ENCODE data around the gene OPCML. TPM values are rescaled to one million over a fixed set of nuclear protein-coding genes. Genes with fewer than 3 reads are reported as not detected.

OPCML gene
- polyA plus RNA-seq, 3 donors, result not detected

- peaks cover 0 to 4% (median 0%) of the 10 kb centered on the region in 3 donors for H3K27me3 Mint-ChIP-seq (ENCODE audit: low read depth in 3 of 3)
- no peak overlapping the region for H3K27ac Mint-ChIP-seq
- no peaks in the 10 kb centered on the region for H3K36me3 ChIP-seq (replicated peaks in 1 of 2; ENCODE audit: control insufficient read depth in 1 of 2, insufficient read depth in 2 of 2, low read length in 2 of 2)
- no peak overlapping the region for H3K4me3 ChIP-seq (replicated peaks in 1 of 3; ENCODE audit: low read depth in 2 of 3, low read length in 3 of 3)
- no peaks in the 10 kb centered on the region for H3K4me1 ChIP-seq (ENCODE audit: control insufficient read depth in 1 of 2, insufficient read depth in 2 of 2, low read length in 2 of 2)
- WGBS (ENCODE audit: insufficient coverage), result 74% methylated on average over 32 of the region's 38 CpGs
- no peak overlapping the region for H3K9ac ChIP-seq (ENCODE audit: insufficient read depth, low read length, poor library complexity, severe bottlenecking)
- H3K27me3 ChIP-seq (ENCODE audit: control insufficient read depth in 2 of 2, insufficient read depth in 2 of 2, low read length in 2 of 2), result no peaks in the 10 kb centered on the region
- no peak overlapping the region for H3K4me3 Mint-ChIP-seq
- peaks cover 5 to 21% of the 10 kb centered on the region in 2 donors for H3K9me3 ChIP-seq (replicated peaks in 1 of 2; ENCODE audit: control insufficient read depth in 1 of 2, insufficient read depth in 1 of 2, low read length in 2 of 2)
- H3K79me2 ChIP-seq (ENCODE audit: insufficient read depth, low read length), result no peaks in the 10 kb centered on the region
- no peaks in the 10 kb centered on the region for H3K36me3 Mint-ChIP-seq
- TF ChIP-seq CTCF (IDR thresholded peaks at IDR 0.05), result no peak
- DNase-seq, result no peak
- peaks cover 1 to 21% (median 9%) of the 10 kb centered on the region in 7 donors for H3K9me3 Mint-ChIP-seq
- H3K4me1 Mint-ChIP-seq, result no peaks in the 10 kb centered on the region
- H3K27ac ChIP-seq (ENCODE audit: low read depth in 1 of 2, low read length in 2 of 2), result no peak overlapping the region
- intact Hi-C loops (cut with micrococcal nuclease), result no loop called here
- H2AFZ ChIP-seq (ENCODE audit: insufficient read depth, low read depth, low read length, poor library complexity, severe bottlenecking), result no peak overlapping the region
- H3K4me2 ChIP-seq (replicated peaks; ENCODE audit: extremely low read depth, low read length, poor library complexity, severe bottlenecking), result no peak overlapping the region
- no peaks in the 10 kb centered on the region for H4K20me1 ChIP-seq (ENCODE audit: insufficient read depth, low read length)
Observed at GRCh38 chr11:133579165-133580031, 47.1 kb upstream of the OPCML start.

- Histone ChIP-seq H3K4me1 (ENCODE audit: control insufficient read depth in 1 of 2, insufficient read depth in 2 of 2, low read length in 2 of 2) (no peaks in the 10 kb centered on the region), H3K9ac (ENCODE audit: insufficient read depth, low read length, poor library complexity, severe bottlenecking) (no peak overlapping the region), H3K27me3 (ENCODE audit: control insufficient read depth in 2 of 2, insufficient read depth in 2 of 2, low read length in 2 of 2) (no peaks in the 10 kb centered on the region), H3K4me3 (replicated peaks in 1 of 3; ENCODE audit: low read depth in 2 of 3, low read length in 3 of 3) (no peak overlapping the region), H3K27ac (ENCODE audit: low read depth in 1 of 2, low read length in 2 of 2) (no peak overlapping the region), H4K20me1 (ENCODE audit: insufficient read depth, low read length) (no peaks in the 10 kb centered on the region), H3K36me3 (replicated peaks in 1 of 2; ENCODE audit: control insufficient read depth in 1 of 2, insufficient read depth in 2 of 2, low read length in 2 of 2) (no peaks in the 10 kb centered on the region), H3K79me2 (ENCODE audit: insufficient read depth, low read length) (no peaks in the 10 kb centered on the region), H3K9me3 (replicated peaks in 1 of 2; ENCODE audit: control insufficient read depth in 1 of 2, insufficient read depth in 1 of 2, low read length in 2 of 2) (peaks cover 5 to 21% of the 10 kb centered on the region in 2 donors), H2AFZ (ENCODE audit: insufficient read depth, low read depth, low read length, poor library complexity, severe bottlenecking) (no peak overlapping the region), H3K4me2 (replicated peaks; ENCODE audit: extremely low read depth, low read length, poor library complexity, severe bottlenecking) (no peak overlapping the region)
- no peak overlapping the region for H3K4me3 Mint-ChIP-seq
- no peaks in the 10 kb centered on the region for H3K36me3 Mint-ChIP-seq
- no CpG with 5 or more reads among the region's 3 CpGs for WGBS (ENCODE audit: insufficient coverage)
- peaks cover 0 to 5% (median 0%) of the 10 kb centered on the region in 3 donors for H3K27me3 Mint-ChIP-seq (ENCODE audit: low read depth in 3 of 3)
- H3K27ac Mint-ChIP-seq, result no peak overlapping the region
- no peaks in the 10 kb centered on the region for H3K4me1 Mint-ChIP-seq
- TF ChIP-seq CTCF (IDR thresholded peaks at IDR 0.05), result no peak
- intact Hi-C loops (cut with micrococcal nuclease), result no loop called here
- DNase-seq, result no peak
- peaks cover 1 to 21% (median 12%) of the 10 kb centered on the region in 7 donors for H3K9me3 Mint-ChIP-seq
Observed at GRCh38 chr11:133577403-133577802, 45.1 kb upstream of the OPCML start.
